Subcutaneous abdominal adipose tissue (tissue), 5 donors: ENCODE measurements around the gene TNFRSF8.

Source experiments
- H3K27ac ChIP-seq: one replicate; pipeline ENCODE4 v1.7.0; 2013; ENCODE audit warnings: low read depth, mild to moderate bottlenecking, inconsistent platforms, low read length, moderate library complexity
- H3K27me3 ChIP-seq, 5 donors: one replicate each; pipeline ENCODE4 v1.7.0; 2013; ENCODE audit warnings: low read length in 5 of 5, inconsistent platforms in 1 of 5; ENCODE audit not compliant: control insufficient read depth in 5 of 5, insufficient read depth in 4 of 5
- H3K36me3 ChIP-seq, 5 donors: one replicate each; pipeline ENCODE4 v1.7.0; 2013; ENCODE audit warnings: low read length in 5 of 5; ENCODE audit not compliant: control insufficient read depth in 5 of 5, insufficient read depth in 5 of 5
- H3K4me1 ChIP-seq, 5 donors: one replicate each; pipeline ENCODE4 v1.7.0; 2013; ENCODE audit warnings: low read length in 5 of 5, mild to moderate bottlenecking in 3 of 5, moderate library complexity in 1 of 5; ENCODE audit not compliant: control insufficient read depth in 5 of 5, insufficient read depth in 5 of 5
- H3K4me3 ChIP-seq, 5 donors: one replicate each; pipeline ENCODE4 v1.7.0; 2013; ENCODE audit warnings: low read length in 5 of 5, low read depth in 1 of 5
- H3K9ac ChIP-seq, 5 donors: one replicate each; pipeline ENCODE4 v1.7.0; 2013; ENCODE audit warnings: low read length in 5 of 5, mild to moderate bottlenecking in 4 of 5, moderate library complexity in 3 of 5
- H3K9me3 ChIP-seq, 5 donors: one replicate each; pipeline ENCODE4 v1.7.0; 2013; ENCODE audit warnings: low read length in 5 of 5; ENCODE audit not compliant: control insufficient read depth in 5 of 5
- donor health status: healthy.
- donor health status: healthy.
- donor health status: healthy.
- donor health status: healthy.
- donor health status: healthy.

TNFRSF8 gene

GRCh38 chr1:12138196-12139168, 75.4 kb downstream of the TNFRSF8 start:
- H3K36me3 ChIP-seq, result peaks cover 0 to 9% (median 0%) of the 10 kb centered on the region in 5 donors

DNA sequence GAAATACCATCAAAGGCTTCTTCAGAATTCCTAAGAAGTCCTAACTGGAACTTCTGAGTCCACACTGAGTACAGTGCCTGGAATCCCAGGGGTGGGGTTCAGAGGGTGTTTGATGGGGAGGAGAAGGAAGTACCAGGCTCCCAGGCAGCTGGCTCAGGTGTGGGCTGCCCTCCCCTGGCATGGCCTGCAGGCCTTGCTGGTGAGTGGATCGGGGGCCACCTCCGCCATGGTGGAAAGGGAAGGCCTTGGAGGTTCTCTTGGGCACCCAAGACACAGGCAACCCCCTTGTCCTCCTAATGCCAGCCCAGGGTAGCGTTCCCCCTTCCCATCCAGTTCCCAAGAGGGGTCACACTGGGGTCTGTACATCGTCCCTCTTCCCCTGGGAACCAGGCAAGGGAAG, 76.9 kb downstream of the TNFRSF8 start:
- Histone ChIP-seq H3K4me1 (peaks cover 8 to 65% (median 33%) of the 10 kb centered on the region in 5 donors), H3K9ac (no peak overlapping the region), H3K36me3 (peaks cover 0 to 9% (median 0%) of the 10 kb centered on the region in 5 donors), H3K27me3 (peaks cover 0 to 2% (median 0%) of the 10 kb centered on the region in 5 donors), H3K27ac (no peak overlapping the region), H3K9me3 (no peaks in the 10 kb centered on the region), H3K4me3 (no peak overlapping the region)

More at GRCh38 chr1:12138196-12139168, 75.4 kb downstream of the TNFRSF8 start:
- H3K9ac ChIP-seq, result peak overlapping the region in 1 of 5 donors; percentile 25
- H3K4me1 ChIP-seq, result peaks cover 4 to 61% (median 21%) of the 10 kb centered on the region in 5 donors
- peaks cover 0 to 2% (median 0%) of the 10 kb centered on the region in 5 donors for H3K27me3 ChIP-seq
- no peak overlapping the region for H3K27ac ChIP-seq
- no peaks in the 10 kb centered on the region for H3K9me3 ChIP-seq
- H3K4me3 ChIP-seq, result no peak overlapping the region

DNA sequence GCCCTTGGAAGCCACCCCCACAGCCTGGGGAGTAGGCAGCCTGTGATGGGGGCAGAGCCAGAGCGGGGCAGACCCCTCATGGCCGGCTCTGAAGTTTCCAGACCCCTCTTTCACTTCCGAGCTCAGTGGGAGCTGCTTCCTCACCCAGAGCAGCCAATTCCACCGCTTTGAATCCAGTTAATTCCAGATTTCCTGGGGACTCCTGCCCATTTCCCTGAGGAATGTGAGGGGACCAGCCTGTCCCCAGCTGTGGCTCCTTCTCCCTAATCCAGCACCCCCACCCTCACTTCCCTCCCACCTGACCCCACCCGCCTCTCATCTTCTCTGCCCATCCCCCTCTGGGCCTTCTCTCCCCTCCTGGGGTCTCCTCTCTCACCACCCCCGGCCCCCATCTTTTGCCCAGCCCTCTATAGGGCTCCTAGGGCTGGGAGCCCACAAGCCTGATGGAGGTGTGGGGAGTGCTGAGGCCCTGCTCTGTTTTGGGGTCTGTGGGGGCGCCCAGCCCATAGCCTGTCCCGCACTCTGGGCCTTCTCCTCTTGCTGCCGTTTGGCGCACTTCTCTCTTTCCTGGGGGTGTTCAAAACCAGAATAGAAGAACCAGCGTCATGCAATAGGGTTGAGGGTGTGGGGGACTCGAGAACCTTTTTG, 77.5 kb downstream of the TNFRSF8 start:
- Histone ChIP-seq H3K4me1 (peaks cover 8 to 66% (median 37%) of the 10 kb centered on the region in 5 donors), H3K27ac (no peak overlapping the region), H3K27me3 (peaks cover 0 to 2% (median 0%) of the 10 kb centered on the region in 5 donors), H3K9me3 (no peaks in the 10 kb centered on the region), H3K4me3 (no peak overlapping the region), H3K9ac (no peak overlapping the region), H3K36me3 (peaks cover 0 to 9% (median 0%) of the 10 kb centered on the region in 5 donors)

DNA sequence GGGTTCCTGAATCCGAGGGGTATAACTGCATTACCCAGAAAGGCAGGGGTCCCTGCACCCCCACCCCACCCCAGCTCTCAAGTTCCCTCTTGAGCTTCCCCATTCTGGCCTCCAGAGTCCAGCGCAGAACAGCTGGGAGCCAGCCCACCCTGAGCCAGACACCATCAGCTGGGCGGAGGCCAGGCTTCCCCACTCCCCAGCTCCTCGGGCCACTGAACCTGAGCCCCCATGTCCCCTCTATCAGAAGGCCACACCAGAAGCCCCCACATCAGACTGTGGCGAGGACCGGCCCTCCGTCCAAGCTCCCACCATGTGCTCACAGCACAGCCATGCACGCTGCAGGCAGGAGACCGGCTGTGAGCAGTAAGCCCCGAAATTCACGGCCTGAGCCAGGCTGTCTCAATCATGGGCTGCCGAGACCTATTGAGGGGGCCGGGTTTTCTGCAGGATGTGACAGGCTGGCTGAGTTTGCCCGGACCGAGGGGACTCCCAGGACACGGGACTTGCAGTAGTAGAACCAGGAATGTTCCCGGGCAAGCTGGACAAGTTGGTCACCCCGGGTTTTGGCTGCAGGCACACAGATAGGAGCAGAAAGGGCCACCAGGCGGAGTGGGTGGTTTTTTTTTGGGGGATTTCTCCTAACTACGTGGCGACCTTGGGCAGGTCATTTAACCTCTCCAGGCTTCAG, 78.2 kb downstream of the TNFRSF8 start:
- H3K4me1 ChIP-seq, result peaks cover 9 to 66% (median 42%) of the 10 kb centered on the region in 5 donors
- peaks cover 0 to 2% (median 0%) of the 10 kb centered on the region in 5 donors for H3K27me3 ChIP-seq
- H3K9me3 ChIP-seq, result no peaks in the 10 kb centered on the region
- H3K4me3 ChIP-seq, result no peak overlapping the region
- H3K27ac ChIP-seq, result no peak overlapping the region
- peaks cover 0 to 9% (median 0%) of the 10 kb centered on the region in 5 donors for H3K36me3 ChIP-seq
- H3K9ac ChIP-seq, result no peak overlapping the region

DNA sequence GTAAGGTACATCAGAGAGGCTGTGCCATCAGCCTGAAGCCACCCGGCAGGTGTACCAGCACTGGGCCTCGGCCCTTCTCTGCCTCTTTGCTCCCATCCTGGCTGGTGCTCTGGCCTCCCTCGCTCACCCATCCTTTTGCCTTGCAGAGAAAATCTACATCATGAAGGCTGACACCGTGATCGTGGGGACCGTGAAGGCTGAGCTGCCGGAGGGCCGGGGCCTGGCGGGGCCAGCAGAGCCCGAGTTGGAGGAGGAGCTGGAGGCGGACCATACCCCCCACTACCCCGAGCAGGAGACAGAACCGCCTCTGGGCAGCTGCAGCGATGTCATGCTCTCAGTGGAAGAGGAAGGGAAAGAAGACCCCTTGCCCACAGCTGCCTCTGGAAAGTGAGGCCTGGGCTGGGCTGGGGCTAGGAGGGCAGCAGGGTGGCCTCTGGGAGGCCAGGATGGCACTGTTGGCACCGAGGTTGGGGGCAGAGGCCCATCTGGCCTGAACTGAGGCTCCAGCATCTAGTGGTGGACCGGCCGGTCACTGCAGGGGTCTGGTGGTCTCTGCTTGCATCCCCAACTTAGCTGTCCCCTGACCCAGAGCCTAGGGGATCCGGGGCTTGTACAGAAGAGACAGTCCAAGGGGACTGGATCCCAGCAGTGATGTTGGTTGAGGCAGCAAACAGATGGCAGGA, 79.2 kb downstream of the TNFRSF8 start:
- Histone ChIP-seq H3K4me3 (no peak overlapping the region), H3K36me3 (peaks cover 0 to 9% (median 0%) of the 10 kb centered on the region in 5 donors), H3K9me3 (no peaks in the 10 kb centered on the region), H3K27me3 (peaks cover 0 to 2% (median 0%) of the 10 kb centered on the region in 5 donors), H3K4me1 (peaks cover 9 to 70% (median 46%) of the 10 kb centered on the region in 5 donors), H3K9ac (peak overlapping the region in 1 of 5 donors; percentile 47), H3K27ac (no peak overlapping the region)

DNA sequence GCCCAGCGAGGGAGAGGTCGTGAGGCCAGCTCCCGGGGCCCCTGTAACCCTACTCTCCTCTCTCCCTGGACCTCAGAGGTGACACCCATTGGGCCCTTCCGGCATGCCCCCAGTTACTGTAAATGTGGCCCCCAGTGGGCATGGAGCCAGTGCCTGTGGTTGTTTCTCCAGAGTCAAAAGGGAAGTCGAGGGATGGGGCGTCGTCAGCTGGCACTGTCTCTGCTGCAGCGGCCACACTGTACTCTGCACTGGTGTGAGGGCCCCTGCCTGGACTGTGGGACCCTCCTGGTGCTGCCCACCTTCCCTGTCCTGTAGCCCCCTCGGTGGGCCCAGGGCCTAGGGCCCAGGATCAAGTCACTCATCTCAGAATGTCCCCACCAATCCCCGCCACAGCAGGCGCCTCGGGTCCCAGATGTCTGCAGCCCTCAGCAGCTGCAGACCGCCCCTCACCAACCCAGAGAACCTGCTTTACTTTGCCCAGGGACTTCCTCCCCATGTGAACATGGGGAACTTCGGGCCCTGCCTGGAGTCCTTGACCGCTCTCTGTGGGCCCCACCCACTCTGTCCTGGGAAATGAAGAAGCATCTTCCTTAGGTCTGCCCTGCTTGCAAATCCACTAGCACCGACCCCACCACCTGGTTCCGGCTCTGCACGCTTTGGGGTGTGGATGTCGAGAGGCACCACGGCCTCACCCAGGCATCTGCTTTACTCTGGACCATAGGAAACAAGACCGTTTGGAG, 80.0 kb downstream of the TNFRSF8 start:
- peak overlapping the region; percentile 58 for H3K27ac ChIP-seq
- peaks cover 0 to 2% (median 0%) of the 10 kb centered on the region in 5 donors for H3K27me3 ChIP-seq
- peak overlapping the region in 2 of 5 donors; percentile 17 to 21 for H3K9ac ChIP-seq
- H3K4me1 ChIP-seq, result peaks cover 9 to 78% (median 48%) of the 10 kb centered on the region in 5 donors
- H3K9me3 ChIP-seq, result no peaks in the 10 kb centered on the region
- H3K36me3 ChIP-seq, result peaks cover 0 to 9% (median 0%) of the 10 kb centered on the region in 5 donors
- no peak overlapping the region for H3K4me3 ChIP-seq

DNA sequence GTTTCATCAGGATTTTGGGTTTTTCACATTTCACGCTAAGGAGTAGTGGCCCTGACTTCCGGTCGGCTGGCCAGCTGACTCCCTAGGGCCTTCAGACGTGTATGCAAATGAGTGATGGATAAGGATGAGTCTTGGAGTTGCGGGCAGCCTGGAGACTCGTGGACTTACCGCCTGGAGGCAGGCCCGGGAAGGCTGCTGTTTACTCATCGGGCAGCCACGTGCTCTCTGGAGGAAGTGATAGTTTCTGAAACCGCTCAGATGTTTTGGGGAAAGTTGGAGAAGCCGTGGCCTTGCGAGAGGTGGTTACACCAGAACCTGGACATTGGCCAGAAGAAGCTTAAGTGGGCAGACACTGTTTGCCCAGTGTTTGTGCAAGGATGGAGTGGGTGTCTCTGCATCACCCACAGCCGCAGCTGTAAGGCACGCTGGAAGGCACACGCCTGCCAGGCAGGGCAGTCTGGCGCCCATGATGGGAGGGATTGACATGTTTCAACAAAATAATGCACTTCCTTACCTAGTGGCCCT, 80.6 kb downstream of the TNFRSF8 start:
- H3K27ac ChIP-seq, result peak overlapping the region; percentile 58
- no peaks in the 10 kb centered on the region for H3K9me3 ChIP-seq
- H3K4me3 ChIP-seq, result no peak overlapping the region
- H3K36me3 ChIP-seq, result peaks cover 0 to 4% (median 0%) of the 10 kb centered on the region in 5 donors
- H3K9ac ChIP-seq, result peak overlapping the region in 3 of 5 donors; percentile 17 to 56 (median 21)
- H3K27me3 ChIP-seq, result peaks cover 0 to 2% (median 0%) of the 10 kb centered on the region in 5 donors
- peaks cover 12 to 83% (median 54%) of the 10 kb centered on the region in 5 donors for H3K4me1 ChIP-seq

GRCh38 chr1:12144236-12144635, 81.1 kb downstream of the TNFRSF8 start:
- Histone ChIP-seq H3K36me3 (peaks cover 0 to 2% (median 0%) of the 10 kb centered on the region in 5 donors), H3K9ac (peak overlapping the region in 2 of 5 donors; percentile 21 to 29), H3K9me3 (no peaks in the 10 kb centered on the region), H3K4me3 (no peak overlapping the region), H3K27me3 (no peaks in the 10 kb centered on the region), H3K4me1 (peaks cover 12 to 88% (median 59%) of the 10 kb centered on the region in 5 donors), H3K27ac (peak overlapping the region; percentile 58)
